ENCODE data around the gene DGKD.

The DGKD gene

GRCh38 chr2:233481368-233482142 lies 127.3 kb downstream of the DGKD start:
- no peak for DNase-seq

DNA sequence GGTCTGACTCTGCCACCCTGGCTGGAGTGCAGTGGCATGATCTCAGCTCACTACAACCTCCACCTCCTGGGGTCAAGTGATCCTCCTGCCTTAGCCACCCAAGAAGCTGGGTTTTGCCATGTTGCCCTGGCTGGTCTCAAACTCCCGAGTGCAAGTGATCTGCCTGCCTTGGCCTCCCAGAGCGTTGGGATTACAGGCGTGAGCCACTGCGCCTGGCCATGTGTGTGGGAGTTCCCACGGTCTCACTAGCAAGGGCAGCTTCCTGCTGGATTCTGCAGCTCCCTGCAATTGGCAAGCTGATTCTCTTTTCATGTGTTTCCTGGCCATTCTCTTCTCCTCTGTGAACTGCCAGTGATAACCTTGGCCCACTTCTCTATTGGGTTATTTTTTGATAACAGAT lies 128.3 kb downstream of the DGKD start:
- DNase-seq, result no peak

DNA sequence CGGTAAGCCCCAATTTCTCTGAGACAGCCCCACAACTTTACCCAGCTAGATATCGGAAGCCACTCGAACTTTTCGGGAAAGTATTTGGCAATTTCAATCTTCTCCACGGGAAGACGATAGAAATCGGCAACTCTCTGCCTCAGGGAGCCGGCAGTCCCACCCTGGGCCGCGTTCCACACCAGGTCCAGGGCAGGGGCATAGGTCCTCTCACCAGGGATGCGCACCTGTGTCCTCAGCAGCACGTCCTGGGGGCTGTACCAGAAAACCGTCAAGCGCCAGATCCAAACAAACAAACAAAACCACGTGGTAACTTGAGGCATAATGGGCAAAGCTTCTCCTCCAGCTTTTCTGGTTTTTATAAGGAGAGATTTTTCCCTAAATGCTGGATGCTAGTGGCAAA lies 131.4 kb downstream of the DGKD start:
- no peak for DNase-seq

GRCh38 chr2:233486357-233486756 lies 132.1 kb downstream of the DGKD start:
- DNase-seq, result no peak

DNA sequence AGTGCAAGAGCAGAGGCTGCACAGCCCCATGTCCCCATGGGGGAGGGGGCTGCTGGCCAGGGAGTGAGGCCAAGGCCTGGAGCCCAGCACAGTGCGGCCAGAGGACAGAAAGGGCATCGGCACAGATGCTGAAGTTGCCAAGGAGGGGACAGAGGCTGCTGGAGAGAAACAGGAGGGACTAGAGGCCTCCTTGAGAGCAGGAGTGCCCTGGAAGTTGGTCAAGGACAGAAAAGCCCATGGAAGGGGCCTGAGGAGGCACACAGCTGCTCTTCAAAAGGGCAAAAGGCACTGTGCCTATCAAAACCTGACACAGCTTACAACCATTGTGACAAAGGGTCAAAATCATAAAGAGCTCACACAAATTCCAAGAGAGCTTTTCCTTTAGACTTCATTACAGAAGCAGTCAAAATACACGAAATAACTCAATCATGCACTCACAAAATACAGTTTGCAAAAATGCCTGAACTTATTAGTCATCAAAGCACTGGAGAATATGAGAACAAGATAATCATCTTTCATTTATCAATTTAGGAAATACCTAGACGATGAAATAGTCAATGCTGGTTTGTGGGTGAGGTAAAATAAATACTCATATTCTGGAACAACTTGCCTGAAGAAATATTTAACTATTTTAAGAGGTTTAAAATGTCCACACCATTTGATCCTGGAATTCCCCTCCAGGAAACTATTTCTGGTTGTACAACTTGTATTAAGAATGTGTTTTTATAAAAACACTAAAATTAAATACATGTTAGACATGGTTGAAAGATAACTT lies 132.7 kb downstream of the DGKD start:
- no peak for DNase-seq

- DNase-seq, result no peak
Observed at GRCh38 chr2:233487748-233488345, 133.6 kb downstream of the DGKD start.

GRCh38 chr2:233489143-233489542 lies 134.8 kb downstream of the DGKD start:
- DNase-seq, result no peak

DNA sequence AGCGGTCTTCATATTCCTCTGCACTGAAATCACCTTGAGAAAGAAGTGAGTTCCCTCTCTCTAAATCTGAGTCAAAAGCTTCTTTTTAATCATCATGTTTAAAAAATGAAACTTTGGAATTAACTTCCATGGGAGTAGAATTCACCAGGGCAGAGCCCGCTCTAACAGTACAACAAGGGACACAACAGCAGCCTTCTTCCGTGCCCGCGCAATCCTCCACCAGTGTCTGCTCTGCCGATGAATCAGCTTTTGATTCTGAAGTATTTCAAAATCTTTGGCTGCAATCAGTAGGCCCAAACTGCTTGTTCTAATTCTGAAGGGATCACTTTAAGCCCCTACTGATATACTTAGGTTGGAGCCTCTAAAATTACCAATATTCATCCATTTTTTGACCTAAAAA lies 135.4 kb downstream of the DGKD start:
- no peak for DNase-seq

DNA sequence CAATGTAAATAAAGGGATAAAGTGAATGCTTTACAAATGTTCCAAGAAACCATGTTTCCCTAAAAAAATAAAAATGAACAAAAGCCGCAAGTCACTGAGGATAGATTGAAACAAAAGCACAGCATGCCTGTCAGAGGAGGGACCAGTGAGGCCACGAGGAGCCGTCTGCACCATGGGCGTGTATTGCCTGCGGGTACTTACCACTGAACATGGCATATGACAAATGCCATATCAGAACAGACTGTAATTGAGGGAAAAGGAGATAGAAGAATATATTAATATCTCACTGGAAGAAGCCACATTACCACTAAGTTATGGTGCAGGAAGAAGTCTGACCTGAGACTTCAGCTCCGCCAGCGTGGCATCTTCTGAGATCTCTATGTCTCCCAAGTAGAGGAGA lies 136.5 kb downstream of the DGKD start:
- no peak for DNase-seq

GRCh38 chr2:233491326-233491725 lies 137.0 kb downstream of the DGKD start:
- no peak for DNase-seq

DNA sequence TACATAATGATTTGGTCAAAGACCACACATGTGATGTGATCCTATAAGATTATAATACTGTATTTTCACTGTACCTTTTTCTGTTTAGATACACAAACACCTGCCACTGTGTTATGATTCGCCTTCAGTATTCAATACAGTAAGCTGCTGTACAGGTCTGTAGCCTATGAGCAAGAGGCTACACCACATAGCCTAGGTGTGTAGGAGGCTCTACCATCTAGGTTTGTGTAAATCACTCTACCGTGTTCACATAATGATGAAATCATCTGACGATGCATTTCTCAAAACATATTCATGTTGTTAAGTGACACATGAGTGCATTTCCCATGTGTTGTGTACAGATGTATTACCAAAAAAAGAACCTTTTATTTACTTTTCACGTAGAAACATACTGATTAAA lies 137.8 kb downstream of the DGKD start:
- DNase-seq, result no peak

- no peak for DNase-seq
Observed at GRCh38 chr2:233492751-233493150, 138.5 kb downstream of the DGKD start.

DNA sequence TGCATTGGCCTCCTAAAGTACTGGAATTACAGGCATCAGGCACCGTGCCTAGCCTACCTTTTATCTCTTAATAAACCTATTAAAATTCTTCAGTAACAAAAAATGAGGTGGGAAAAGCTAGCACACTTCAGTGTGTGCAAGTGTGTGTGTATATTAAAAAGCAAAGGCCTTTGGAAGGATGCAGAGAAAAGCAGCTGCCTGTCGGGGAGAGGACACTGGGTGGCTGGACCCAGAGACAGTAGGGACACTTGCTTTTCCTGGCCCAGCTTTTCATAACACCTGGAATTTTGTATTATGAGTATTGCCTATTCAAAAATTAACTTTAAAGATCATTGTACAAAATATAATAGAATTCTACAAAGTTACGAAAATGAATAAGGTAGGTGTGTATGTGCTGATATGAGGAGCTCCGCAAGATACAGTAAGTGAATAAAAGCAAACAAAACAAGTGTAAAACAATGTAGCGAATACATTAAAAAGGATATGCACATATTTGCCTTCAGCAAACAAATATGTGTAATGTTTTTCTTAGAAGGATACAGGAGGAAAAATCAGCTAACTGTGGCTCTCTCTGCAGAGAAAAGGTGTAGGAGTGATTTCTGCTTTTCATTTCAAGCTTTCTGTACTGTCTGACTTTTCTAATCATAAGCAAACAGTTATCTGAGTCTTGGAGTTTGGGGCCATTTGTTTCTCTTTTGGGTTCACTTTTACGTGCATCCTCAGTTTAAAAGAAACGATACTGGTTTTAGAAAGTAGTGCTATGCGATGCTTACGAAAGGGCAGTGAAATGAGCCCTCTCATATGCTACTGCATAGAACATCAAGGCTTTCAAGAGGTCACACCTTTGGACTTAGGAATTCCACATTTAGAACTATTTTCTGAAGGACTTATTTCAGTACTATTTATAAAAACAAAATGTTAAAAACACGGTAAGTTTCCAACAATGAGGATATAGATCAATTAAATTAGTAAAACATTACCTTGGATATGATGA lies 141.5 kb downstream of the DGKD start:
- no peak for DNase-seq

DNA sequence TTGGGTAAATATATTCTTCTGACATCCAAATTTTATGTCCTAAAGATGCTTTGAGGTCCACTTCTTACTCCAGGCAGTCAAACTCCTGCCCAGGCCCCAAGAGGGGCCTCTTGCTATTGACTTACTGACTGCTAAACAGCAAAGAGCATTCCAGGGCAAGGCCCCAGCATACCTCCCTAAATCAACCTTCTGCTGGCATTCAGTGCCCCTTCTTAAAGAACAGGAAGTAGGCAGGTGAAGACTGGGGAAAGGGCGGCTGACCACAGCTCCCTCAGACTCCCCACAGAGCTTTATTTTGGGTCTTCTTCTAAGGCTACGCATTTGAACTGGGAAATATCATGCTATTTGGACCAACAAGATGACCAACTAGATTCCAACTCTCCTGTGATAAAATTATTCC lies 143.4 kb downstream of the DGKD start:
- DNase-seq, result no peak

- DNase-seq, result no peak
Observed at GRCh38 chr2:233498126-233498525, 143.8 kb downstream of the DGKD start.

GRCh38 chr2:233499928-233500327 lies 145.6 kb downstream of the DGKD start:
- no peak for DNase-seq

DNA sequence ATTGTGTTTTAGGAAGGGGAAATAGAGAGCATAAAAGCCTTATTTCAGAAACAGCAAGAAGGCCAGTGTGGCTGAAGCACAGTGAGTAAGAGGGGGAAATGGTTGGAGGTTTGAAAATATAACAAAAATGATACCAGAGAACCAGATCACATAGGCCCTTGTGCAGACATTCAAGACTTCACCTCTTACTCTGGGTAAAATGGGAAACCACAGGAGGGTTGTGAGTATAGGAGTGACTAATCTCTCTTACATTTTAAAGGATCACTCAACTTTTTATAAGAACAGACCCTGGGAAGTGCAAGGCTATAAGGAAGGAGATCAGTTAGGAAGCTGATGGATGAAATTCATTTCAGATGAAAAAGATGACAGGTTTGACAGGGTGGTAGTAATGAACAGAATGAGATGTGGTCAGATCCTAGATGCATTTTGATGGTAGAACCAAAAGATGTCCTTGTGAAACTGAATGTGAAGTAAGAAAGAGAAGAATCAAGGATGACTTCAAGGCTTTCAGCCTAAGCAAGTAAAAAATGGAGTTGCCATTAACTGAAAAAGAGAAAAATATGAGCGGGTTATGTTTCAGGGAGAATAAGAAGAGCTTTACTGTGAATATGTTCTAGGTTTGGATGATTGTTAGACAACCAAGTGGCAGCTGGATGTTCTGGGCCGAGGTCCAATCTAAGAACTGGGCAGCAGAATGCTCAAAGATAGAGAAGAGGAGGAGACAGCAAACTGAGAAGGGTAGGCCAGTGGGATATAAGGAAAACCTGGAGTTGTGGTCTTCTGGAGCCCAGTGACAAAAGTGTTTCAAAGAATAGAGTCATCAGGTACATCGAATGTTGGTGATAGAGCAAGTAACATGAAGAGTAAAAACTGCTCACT lies 147.1 kb downstream of the DGKD start:
- no peak for DNase-seq

- DNase-seq, result no peak
Observed at GRCh38 chr2:233503481-233503880, 149.2 kb downstream of the DGKD start.

- no peak for DNase-seq
Observed at GRCh38 chr2:233503947-233504637, 149.8 kb downstream of the DGKD start.

DNA sequence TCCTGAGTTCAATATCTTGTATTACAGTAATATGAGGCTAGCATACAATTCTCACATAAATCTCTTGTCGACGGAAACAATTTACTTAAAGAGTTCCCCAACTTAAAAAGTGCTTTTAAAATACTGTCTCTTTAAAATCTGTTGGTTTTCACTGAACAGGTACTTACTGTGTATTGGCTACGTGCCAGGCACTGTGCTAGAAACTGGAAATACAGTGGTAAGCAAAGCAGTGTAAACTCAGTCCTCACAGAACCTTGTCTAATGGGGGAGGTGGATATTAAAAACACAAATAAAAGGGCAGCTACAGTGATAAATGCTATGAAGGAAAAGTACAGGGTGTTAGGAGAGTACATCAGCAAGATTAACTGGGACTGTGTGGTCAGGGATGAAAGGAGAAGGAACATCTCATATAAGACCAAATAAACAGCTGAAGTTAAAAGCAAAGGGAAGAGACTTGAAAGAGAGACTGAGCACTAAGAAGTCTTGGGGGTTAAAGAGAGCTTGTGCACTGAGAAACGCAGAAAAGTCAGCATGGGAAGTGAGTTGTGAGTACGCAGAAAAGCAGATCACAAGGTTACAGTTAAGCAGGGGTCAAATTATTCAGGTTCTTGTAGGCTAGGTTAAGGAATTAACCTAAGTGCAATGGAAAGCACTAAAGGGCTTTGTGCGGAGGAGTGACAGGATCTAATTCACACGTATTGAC lies 159.8 kb downstream of the DGKD start:
- DNase-seq, result no peak

Data from NCI-H524 treated with DMSO at 0.1 percent for 48 hours (cell line).